ENCODE measurements around the gene CASKIN1. TPM values are rescaled to one million over a fixed set of nuclear protein-coding genes. Genes with fewer than 3 reads are reported as not detected.

The CASKIN1 gene
- total RNA-seq, 1 experiment from 2014 or later, result 7.9 TPM

GRCh38 chr16:2237102-2237482 is 40.7 kb upstream of the CASKIN1 start:
- no CpG with 5 or more reads among the region's 40 CpGs for WGBS (ENCODE audit: extremely low coverage, insufficient read length, low lambda C conversion rate)
- no peak for DNase-seq
- Histone ChIP-seq H2BK12ac (ENCODE audit: insufficient read length, low read depth, low read length) (no peak overlapping the region), H3K23ac (ENCODE audit: insufficient read length, low read depth, low read length) (no peak overlapping the region), H2AK5ac (ENCODE audit: insufficient read length, low read length) (no peak overlapping the region), H3K18ac (ENCODE audit: insufficient read length, low read depth, low read length) (no peak overlapping the region), H4K5ac (ENCODE audit: insufficient read length, low read depth, low read length) (no peak overlapping the region), H3K79me2 (ENCODE audit: insufficient read depth, low read length) (no peaks in the 10 kb centered on the region), H2BK20ac (ENCODE audit: low read depth, low read length, poor library complexity, severe bottlenecking) (no peak overlapping the region), H4K91ac (ENCODE audit: insufficient read length, low read depth, low read length) (no peak overlapping the region), H3K79me1 (ENCODE audit: insufficient read depth, low read depth, low read length, poor library complexity, severe bottlenecking) (no peaks in the 10 kb centered on the region), H3K9ac (ENCODE audit: extremely low read depth, insufficient read length, low read length) (no peak overlapping the region), H4K8ac (replicated peaks; ENCODE audit: insufficient read length, low read depth, low read length) (no peak overlapping the region), H3K4me1 (ENCODE audit: insufficient read depth, low read length) (no peaks in the 10 kb centered on the region), H4K20me1 (ENCODE audit: control insufficient read depth, insufficient read depth, insufficient read length) (no peaks in the 10 kb centered on the region), H2BK15ac (ENCODE audit: low read depth, low read length) (no peak overlapping the region), H3K23me2 (ENCODE audit: insufficient read length, low read depth, low read length, poor library complexity, severe bottlenecking) (peaks cover 13% of the 10 kb centered on the region), H2AFZ (ENCODE audit: low read length) (no peak overlapping the region), H3K4me2 (ENCODE audit: insufficient read depth, insufficient read length, low read length) (peak overlapping the region; percentile 67), H2BK120ac (ENCODE audit: low read depth, low read length, poor library complexity, severe bottlenecking) (no peak overlapping the region), H2BK5ac (ENCODE audit: insufficient read length, low read length) (no peak overlapping the region), H3K56ac (ENCODE audit: insufficient read length, low read depth, low read length) (no peak overlapping the region), H3T11ph (ENCODE audit: low read length) (no peak overlapping the region), H3K4ac (ENCODE audit: low read depth, low read length) (no peak overlapping the region), H3K14ac (ENCODE audit: insufficient read depth, low read length) (no peak overlapping the region; the same call in 1 of the 2 replicates), H3K27me3 (ENCODE audit: insufficient read depth, low read length) (peaks cover 2% of the 10 kb centered on the region; the same call in 1 of the 2 replicates), H3K9me3 (ENCODE audit: control insufficient read depth, low read depth, low read length) (no peaks in the 10 kb centered on the region), H3K27ac (ENCODE audit: insufficient read length, low read depth, low read length) (no peak overlapping the region)
- no peak for TF ChIP-seq CTCF (conservative IDR thresholded peaks at IDR 0.05)
- peaks cover 0 to 3% of the 10 kb centered on the region in 2 experiments; a peak in 1 of 4 replicates for H3K4me1 Mint-ChIP-seq
- H3K27ac Mint-ChIP-seq, result no peak overlapping the region
- H3K9me3 Mint-ChIP-seq, result no peaks in the 10 kb centered on the region
- peak overlapping the region; percentile 42 to 72; a peak in 4 of 5 replicates for H3K4me3 Mint-ChIP-seq
- H3K36me3 Mint-ChIP-seq (ENCODE audit: insufficient read depth in 1 of 3, low read depth in 3 of 3), result peaks cover 2 to 28% (median 5%) of the 10 kb centered on the region in 3 experiments; a peak in 5 of 7 replicates
- H3K27me3 Mint-ChIP-seq (ENCODE audit: low read depth), result peaks cover 16% of the 10 kb centered on the region

Data from H9 (cell line).